Osteoblast (primary cell): Measurements from ENCODE around the gene PTN. TPM values are rescaled to one million over a fixed set of nuclear protein-coding genes. Genes with fewer than 3 reads are reported as not detected.
"Not testable (repeated sequence)": the region's sequence is repeated elsewhere in the genome, so short reads cannot be mapped to it uniquely, and the experiment has no call there.

Source experiments
- DNase-seq: peaks from one replicate; pipeline ENCODE4 v3.0.0; 2011; ENCODE audit warnings: low spot score, mixed read lengths; ENCODE audit not compliant: insufficient read length; ENCODE audit errors: missing footprints
- H2AFZ ChIP-seq: 2 replicates; pipeline ENCODE4 v1.6.0; 2011; ENCODE audit warnings: mild to moderate bottlenecking, low read length
- H3K27ac ChIP-seq: 2 replicates; pipeline ENCODE4 v1.5.1; 2011; ENCODE audit warnings: mild to moderate bottlenecking, low read depth, low read length, moderate library complexity
- H3K27me3 ChIP-seq: 2 replicates; pipeline ENCODE4 v1.6.0; 2012; ENCODE audit warnings: mild to moderate bottlenecking, control low read depth, inconsistent platforms, low read length, moderate library complexity; ENCODE audit not compliant: insufficient read depth
- H3K36me3 ChIP-seq: 2 replicates; pipeline ENCODE4 v1.5.1; 2011; ENCODE audit warnings: mild to moderate bottlenecking, low read length, control low read depth, moderate library complexity; ENCODE audit not compliant: insufficient read depth
- H3K4me1 ChIP-seq: 2 replicates; pipeline ENCODE4 v1.5.1; 2011; ENCODE audit warnings: mild to moderate bottlenecking, low read length, control low read depth, moderate library complexity; ENCODE audit not compliant: insufficient read depth
- H3K4me2 ChIP-seq: 2 replicates; pipeline ENCODE4 v1.6.0; 2011; ENCODE audit warnings: mild to moderate bottlenecking, low read length; ENCODE audit not compliant: insufficient read depth
- H3K4me3 ChIP-seq: fragments of 200-600 bp; sonication (generic); 3 replicates; pipeline ENCODE4 v1.5.1; 2012; ENCODE audit warnings: mild to moderate bottlenecking, low read length, inconsistent platforms; ENCODE audit not compliant: insufficient read depth
- H3K79me2 ChIP-seq: 2 replicates; pipeline ENCODE4 v1.6.0; 2012; ENCODE audit warnings: mild to moderate bottlenecking, low read length, control low read depth, inconsistent platforms; ENCODE audit not compliant: insufficient read depth
- H3K9me3 ChIP-seq: 2 replicates; pipeline ENCODE4 v1.5.1; 2011; ENCODE audit warnings: low read depth, low read length, control low read depth
- H4K20me1 ChIP-seq: 2 replicates; pipeline ENCODE4 v1.6.0; 2012; ENCODE audit warnings: mild to moderate bottlenecking, low read length, control low read depth; ENCODE audit not compliant: insufficient read depth
- CTCF ChIP-seq: IDR thresholded peaks from 2 replicates; pipeline ENCODE4 v1.5.1; 2011; ENCODE audit warnings: mild to moderate bottlenecking, low read depth, low read length, moderate library complexity; ENCODE audit errors: extremely low read depth
- total RNA-seq: library from RNA; depleted of rRNA; stranded (reverse); fragments of >200 nt; gene quantifications from 2 replicates; pipeline ENCODE4 v1.2.3, GENCODE V29; 2012

Gene PTN
- total RNA-seq, 1 donor, result 21.0 TPM

GRCh38 chr7:137269240-137269639 is 74.3 kb downstream of the PTN start:
- no peaks in the 10 kb centered on the region for H3K9me3 ChIP-seq
- no peaks in the 10 kb centered on the region for H3K27me3 ChIP-seq

GRCh38 chr7:137268001-137268865 is 75.3 kb downstream of the PTN start:
- not testable (repeated sequence) for H3K4me3 ChIP-seq, H2AFZ ChIP-seq, H3K27me3 ChIP-seq, DNase-seq, H3K4me2 ChIP-seq, H3K9me3 ChIP-seq, H3K27ac ChIP-seq, H3K36me3 ChIP-seq, H3K79me2 ChIP-seq, H4K20me1 ChIP-seq, H3K4me1 ChIP-seq

More at GRCh38 chr7:137269240-137269639, 74.3 kb downstream of the PTN start:
- no peak overlapping the region for H3K27ac ChIP-seq
- no peaks in the 10 kb centered on the region for H3K79me2 ChIP-seq
- H4K20me1 ChIP-seq, result no peaks in the 10 kb centered on the region
- no peak for TF ChIP-seq CTCF
- H2AFZ ChIP-seq, result no peak overlapping the region
- no peak for DNase-seq
- H3K36me3 ChIP-seq, result no peaks in the 10 kb centered on the region
- H3K4me3 ChIP-seq, result no peak overlapping the region
- no peaks in the 10 kb centered on the region for H3K4me1 ChIP-seq
- no peak overlapping the region for H3K4me2 ChIP-seq

DNA sequence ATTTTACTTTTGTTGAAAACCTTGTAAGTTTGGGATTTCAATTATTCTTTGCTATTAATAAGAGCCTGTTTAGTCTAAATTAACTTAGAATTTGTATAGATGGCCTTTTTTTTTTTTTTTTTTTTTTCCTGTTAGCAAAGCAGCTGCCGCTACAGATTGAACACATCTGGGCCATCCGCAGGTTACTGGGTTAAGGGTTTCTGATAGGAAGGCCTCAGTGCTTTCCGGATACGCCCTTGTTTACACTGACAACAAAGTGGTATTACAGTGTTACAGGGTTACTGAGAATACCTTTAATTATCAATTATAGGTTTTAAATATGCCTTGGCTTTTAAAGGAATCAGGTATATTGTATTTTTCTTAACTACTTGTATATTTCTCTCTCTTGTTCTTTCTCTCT is 76.8 kb downstream of the PTN start:
- Histone ChIP-seq H3K36me3 (no peaks in the 10 kb centered on the region), H4K20me1 (no peaks in the 10 kb centered on the region), H3K27ac (no peak overlapping the region), H3K9me3 (no peaks in the 10 kb centered on the region), H3K27me3 (no peaks in the 10 kb centered on the region), H3K4me3 (no peak overlapping the region), H3K4me2 (no peak overlapping the region), H3K79me2 (no peaks in the 10 kb centered on the region), H3K4me1 (no peaks in the 10 kb centered on the region), H2AFZ (no peak overlapping the region)
- no peak for TF ChIP-seq CTCF
- no peak for DNase-seq

GRCh38 chr7:137265480-137265879 is 78.1 kb downstream of the PTN start:
- not testable (repeated sequence) for H3K9me3 ChIP-seq, H3K4me2 ChIP-seq, H2AFZ ChIP-seq, H4K20me1 ChIP-seq, H3K79me2 ChIP-seq, H3K4me1 ChIP-seq, DNase-seq, H3K36me3 ChIP-seq, H3K27me3 ChIP-seq, H3K27ac ChIP-seq, H3K4me3 ChIP-seq

DNA sequence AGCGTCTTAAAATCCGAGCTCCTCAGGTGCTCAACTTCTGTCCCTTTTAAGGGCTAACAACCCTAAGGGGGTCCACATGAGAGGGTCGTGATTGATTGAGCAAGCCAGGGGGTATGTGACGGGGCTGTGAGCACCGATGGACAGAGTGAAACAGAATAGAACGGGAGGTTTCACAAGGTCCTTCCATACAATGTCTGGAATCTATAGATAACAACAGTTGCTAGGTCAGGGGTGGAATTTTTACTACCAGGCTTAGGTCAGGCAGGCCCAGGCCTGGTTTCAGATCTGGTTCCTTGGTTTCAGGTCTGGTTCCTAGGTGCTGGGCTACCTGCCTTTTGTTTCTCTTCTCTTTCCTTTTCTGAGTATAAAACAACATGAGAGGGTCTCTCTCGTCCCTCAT is 80.9 kb downstream of the PTN start:
- Histone ChIP-seq H3K4me2 (no peak overlapping the region), H2AFZ (no peak overlapping the region), H3K27ac (no peak overlapping the region), H3K79me2 (no peaks in the 10 kb centered on the region), H3K36me3 (no peaks in the 10 kb centered on the region), H4K20me1 (no peaks in the 10 kb centered on the region), H3K4me1 (no peaks in the 10 kb centered on the region), H3K27me3 (no peaks in the 10 kb centered on the region), H3K9me3 (no peaks in the 10 kb centered on the region), H3K4me3 (no peak overlapping the region)
- TF ChIP-seq CTCF, result no peak
- no peak for DNase-seq
